ENCODE measurements around the gene PHF2. TPM values are rescaled to one million over a fixed set of nuclear protein-coding genes. Genes with fewer than 3 reads are reported as not detected.

The PHF2 gene
- total RNA-seq, 1 experiment from 2014 or later: 17.4 TPM

GRCh38 chr9:93595461-93595860 is 19.1 kb downstream of the PHF2 start:
- Histone ChIP-seq H3K79me1 (ENCODE audit: insufficient read depth, low read depth, low read length, poor library complexity, severe bottlenecking) (no peaks in the 10 kb centered on the region), H2BK120ac (ENCODE audit: low read depth, low read length, poor library complexity, severe bottlenecking) (no peak overlapping the region), H3K4ac (ENCODE audit: low read depth, low read length) (no peak overlapping the region), H2BK12ac (ENCODE audit: insufficient read length, low read depth, low read length) (no peak overlapping the region), H3K9me3 (ENCODE audit: control insufficient read depth, low read depth, low read length) (no peaks in the 10 kb centered on the region), H2BK5ac (ENCODE audit: insufficient read length, low read length) (no peak overlapping the region), H4K5ac (ENCODE audit: insufficient read length, low read depth, low read length) (no peak overlapping the region), H4K20me1 (ENCODE audit: control insufficient read depth, insufficient read depth, insufficient read length) (peaks cover 2% of the 10 kb centered on the region), H3K27me3 (ENCODE audit: insufficient read depth, low read length) (no peaks in the 10 kb centered on the region), H3K4me2 (ENCODE audit: insufficient read depth, insufficient read length, low read length) (no peak overlapping the region), H2AK5ac (ENCODE audit: insufficient read length, low read length) (no peak overlapping the region), H3K14ac (ENCODE audit: insufficient read depth, low read length) (no peak overlapping the region), H2BK20ac (ENCODE audit: low read depth, low read length, poor library complexity, severe bottlenecking) (no peak overlapping the region), H4K8ac (replicated peaks; ENCODE audit: insufficient read length, low read depth, low read length) (no peak overlapping the region), H3K9ac (ENCODE audit: extremely low read depth, insufficient read length, low read length) (no peak overlapping the region), H3K23ac (ENCODE audit: insufficient read length, low read depth, low read length) (no peak overlapping the region), H2BK15ac (ENCODE audit: low read depth, low read length) (no peak overlapping the region), H3K18ac (ENCODE audit: insufficient read length, low read depth, low read length) (no peak overlapping the region), H4K91ac (ENCODE audit: insufficient read length, low read depth, low read length) (no peak overlapping the region), H3K27ac (ENCODE audit: insufficient read length, low read depth, low read length) (no peak overlapping the region), H3T11ph (ENCODE audit: low read length) (no peak overlapping the region), H3K23me2 (ENCODE audit: insufficient read length, low read depth, low read length, poor library complexity, severe bottlenecking) (no peaks in the 10 kb centered on the region), H2AFZ (ENCODE audit: low read length) (no peak overlapping the region), H3K56ac (ENCODE audit: insufficient read length, low read depth, low read length) (no peak overlapping the region), H3K4me1 (ENCODE audit: insufficient read depth, low read length) (peaks cover 12% of the 10 kb centered on the region; the same call in 1 of the 2 replicates), H3K79me2 (ENCODE audit: insufficient read depth, low read length) (no peaks in the 10 kb centered on the region)
- H3K27me3 Mint-ChIP-seq (ENCODE audit: low read depth): no peaks in the 10 kb centered on the region
- no peak overlapping the region for H3K27ac Mint-ChIP-seq
- H3K4me1 Mint-ChIP-seq: peaks cover 35 to 49% of the 10 kb centered on the region in 2 experiments
- TF ChIP-seq CTCF (conservative IDR thresholded peaks at IDR 0.05): no peak
- no peaks in the 10 kb centered on the region for H3K9me3 Mint-ChIP-seq
- no peaks in the 10 kb centered on the region for H3K36me3 Mint-ChIP-seq (ENCODE audit: insufficient read depth in 1 of 3, low read depth in 3 of 3)
- no peak overlapping the region for H3K4me3 Mint-ChIP-seq
- DNase-seq: no peak
- WGBS (ENCODE audit: extremely low coverage, insufficient read length, low lambda C conversion rate): no CpG with 5 or more reads among the region's 5 CpGs

Data from H9 (cell line).